GM12872 (cell line): Measurements from ENCODE around the gene ZNF775.
A peak's percentile ranks its signal among the peaks of the same experiment; 100 is the strongest.

Source experiments
- TF ChIP-seq, protein P1 (sequence below): IDR thresholded peaks from 3 replicates; pipeline ENCODE4 v1.5.1; 2011; ENCODE audit warnings: low read depth, mild to moderate bottlenecking, low read length, moderate library complexity; ENCODE audit not compliant: insufficient read depth

ZNF775 gene

DNA sequence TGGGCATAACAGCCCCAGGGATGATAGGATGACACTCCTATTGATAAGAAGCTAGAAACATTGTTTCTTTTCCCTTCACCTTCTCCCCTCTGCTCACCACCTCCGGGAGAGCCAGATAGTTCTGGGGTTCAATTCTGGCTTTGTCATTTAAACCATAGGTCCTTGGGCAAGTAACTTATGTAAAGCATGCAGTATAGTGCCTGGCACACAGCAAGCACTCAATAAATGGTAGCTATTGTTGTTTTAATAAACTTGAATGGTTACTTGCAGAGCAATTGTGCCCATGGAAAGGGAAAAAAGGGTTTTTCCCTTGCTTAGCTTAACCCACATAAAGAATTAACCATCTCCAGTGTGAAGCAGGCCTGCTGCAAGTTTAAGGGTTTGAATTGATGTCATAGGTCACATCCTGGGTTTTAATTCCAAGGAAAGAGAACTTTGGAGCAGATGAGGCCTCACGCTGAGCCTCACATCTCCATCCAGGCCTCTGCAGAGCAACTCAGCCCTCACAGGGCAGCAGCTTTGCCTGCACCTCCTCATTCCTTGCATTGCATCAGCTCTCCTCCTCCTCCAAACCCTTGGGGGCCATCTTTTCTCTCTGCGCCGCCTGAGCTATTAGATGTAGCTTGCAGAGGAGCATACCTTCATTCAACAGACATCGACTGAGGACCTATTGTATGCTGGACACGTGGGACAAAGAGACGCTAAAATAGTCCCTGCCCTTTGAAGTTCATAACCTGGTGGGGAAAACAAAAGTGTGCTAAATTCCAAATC is 22.9 kb downstream of the ZNF775 start:
- TF ChIP-seq, protein P1, sequence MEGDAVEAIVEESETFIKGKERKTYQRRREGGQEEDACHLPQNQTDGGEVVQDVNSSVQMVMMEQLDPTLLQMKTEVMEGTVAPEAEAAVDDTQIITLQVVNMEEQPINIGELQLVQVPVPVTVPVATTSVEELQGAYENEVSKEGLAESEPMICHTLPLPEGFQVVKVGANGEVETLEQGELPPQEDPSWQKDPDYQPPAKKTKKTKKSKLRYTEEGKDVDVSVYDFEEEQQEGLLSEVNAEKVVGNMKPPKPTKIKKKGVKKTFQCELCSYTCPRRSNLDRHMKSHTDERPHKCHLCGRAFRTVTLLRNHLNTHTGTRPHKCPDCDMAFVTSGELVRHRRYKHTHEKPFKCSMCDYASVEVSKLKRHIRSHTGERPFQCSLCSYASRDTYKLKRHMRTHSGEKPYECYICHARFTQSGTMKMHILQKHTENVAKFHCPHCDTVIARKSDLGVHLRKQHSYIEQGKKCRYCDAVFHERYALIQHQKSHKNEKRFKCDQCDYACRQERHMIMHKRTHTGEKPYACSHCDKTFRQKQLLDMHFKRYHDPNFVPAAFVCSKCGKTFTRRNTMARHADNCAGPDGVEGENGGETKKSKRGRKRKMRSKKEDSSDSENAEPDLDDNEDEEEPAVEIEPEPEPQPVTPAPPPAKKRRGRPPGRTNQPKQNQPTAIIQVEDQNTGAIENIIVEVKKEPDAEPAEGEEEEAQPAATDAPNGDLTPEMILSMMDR = no peak

DNA sequence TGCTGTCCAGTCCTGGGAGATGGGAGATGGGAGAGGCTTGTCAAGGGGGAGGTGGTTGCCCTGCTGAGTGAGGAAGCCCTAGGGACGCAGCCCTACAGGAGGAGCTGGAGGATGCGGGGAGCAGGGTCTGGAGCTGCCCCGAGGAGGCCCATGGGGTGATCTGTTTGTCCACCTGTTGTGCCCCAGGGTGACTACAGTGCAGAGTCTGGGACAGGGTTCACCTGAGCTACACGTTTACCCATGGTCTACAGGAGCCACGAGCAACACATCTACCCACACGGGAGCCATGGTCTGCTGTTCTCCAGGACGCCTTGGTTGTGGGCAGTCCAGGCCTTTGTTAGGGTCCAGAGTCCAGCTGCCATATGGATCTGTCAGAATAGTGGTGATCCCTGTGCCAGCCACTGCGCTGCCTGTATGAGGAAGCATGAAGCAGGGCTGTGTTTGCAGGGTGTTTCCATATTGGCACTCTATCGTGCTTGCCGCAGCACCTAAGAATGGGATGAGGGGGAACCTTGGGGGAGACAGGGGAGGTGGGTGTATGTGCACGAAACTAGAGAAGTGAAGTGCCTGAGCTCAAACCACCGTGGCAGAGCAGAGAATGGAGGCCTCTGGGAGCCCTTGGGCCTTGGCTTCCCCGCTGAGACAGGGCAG is 23.7 kb downstream of the ZNF775 start:
- TF ChIP-seq, protein P1 = no peak

DNA sequence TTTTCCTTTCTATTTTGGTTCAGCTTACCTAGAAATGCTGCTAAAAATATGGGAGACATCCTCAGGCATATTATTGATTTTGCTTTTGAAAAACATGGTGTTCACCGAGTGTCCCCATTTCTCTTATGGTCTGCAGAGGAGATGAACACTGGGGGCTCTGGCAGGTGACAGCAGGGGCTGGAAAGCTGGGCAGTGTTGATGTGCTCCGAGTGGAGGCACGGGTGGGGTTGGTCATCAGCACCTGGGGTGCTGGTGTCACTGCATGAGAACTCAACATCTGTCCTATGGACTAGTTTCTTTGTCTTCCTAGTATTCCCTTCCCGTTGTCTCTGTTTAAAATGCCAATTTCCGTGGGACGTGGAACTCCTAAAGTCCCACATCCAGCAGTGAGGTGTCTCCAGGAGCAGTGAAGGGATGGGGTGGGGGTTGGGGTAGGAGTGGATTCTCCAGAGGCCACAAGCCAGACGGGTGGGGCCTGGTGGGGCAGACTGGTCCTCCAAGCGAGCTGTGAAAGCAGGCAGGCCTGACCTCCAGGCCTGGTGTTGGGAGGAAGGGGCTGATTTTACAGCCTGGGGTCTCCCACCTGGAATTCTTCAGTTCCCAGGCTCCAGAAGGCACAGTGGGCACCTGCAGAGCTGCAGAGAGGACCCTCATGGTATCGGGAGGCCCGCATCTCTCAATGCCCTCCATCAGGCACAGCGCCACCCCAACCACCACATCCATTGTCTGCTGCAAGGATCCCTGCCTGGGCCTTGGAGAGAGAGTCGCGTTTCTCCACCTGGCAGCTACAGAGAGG is 24.4 kb downstream of the ZNF775 start:
- TF ChIP-seq, protein P1 = no peak

DNA sequence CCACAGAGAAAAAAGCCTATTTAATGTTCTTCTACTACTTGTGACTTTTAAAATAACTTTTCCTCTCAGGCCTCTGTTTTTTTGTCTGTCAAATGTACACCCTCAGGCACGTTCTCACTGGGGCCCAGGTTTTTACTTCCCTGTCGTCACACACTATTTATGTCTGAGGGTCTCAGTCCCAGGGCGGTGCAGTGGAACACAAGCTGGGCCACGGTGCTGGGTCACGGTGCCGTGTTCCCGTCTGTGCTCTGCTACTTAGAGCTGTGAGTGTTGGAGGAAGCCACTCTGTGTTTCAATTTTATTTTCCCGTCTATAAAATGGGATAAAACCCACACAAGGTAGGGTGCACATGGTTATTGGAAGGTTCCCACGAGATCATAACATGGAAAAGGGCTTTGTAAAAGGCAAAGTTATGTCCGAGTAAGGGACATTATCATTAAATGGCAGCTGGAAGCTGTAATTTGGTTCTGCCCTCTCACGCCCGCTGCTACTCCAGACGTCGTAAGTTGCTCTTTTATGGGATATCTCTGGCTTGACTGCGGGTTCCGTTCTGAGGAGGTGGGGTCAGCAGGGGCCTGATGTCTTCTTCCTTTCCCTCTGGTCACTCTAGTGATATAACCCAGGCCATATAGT is 25.2 kb downstream of the ZNF775 start:
- TF ChIP-seq, protein P1 = no peak

DNA sequence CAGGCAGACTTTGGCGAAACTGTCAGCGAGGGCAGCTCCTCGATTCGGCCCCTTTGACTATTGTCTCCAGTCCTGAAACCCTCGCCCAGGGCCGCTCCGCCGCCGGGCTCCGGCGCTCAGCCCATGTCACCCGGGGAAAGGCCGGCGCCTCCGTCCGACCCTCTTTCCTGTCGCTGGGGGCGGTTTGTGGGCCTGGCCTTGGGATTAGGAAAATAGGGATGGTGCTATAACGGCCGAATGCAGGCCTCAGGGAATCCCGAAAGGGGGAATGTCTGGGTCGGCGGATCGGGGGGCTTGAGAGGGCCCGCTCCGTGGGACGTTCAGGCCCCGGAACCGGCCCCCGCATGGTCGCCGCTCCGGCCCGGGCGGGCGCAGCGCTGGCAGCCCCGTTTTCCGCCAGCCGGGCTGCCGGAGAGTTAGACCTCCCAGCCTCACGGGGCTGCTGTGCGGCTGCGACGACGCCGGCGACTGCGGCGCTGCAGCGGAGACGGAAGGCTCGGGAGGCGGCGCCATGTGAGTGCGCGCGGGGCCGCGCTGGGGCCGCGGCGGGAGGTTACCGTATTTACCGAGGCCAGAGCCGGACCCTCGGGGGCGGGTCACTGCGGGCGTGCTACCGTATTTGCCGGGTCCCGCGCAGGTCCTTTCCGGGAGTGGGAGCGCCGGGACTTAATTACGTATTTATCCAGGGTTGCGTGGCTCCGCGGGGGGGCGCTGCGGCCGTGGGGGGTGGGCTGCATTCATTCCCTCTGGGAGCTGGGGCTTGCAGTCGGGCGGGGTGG is 25.9 kb downstream of the ZNF775 start:
- TF ChIP-seq, protein P1 = peak; percentile 22; the same call in 1 of the 3 replicates

DNA sequence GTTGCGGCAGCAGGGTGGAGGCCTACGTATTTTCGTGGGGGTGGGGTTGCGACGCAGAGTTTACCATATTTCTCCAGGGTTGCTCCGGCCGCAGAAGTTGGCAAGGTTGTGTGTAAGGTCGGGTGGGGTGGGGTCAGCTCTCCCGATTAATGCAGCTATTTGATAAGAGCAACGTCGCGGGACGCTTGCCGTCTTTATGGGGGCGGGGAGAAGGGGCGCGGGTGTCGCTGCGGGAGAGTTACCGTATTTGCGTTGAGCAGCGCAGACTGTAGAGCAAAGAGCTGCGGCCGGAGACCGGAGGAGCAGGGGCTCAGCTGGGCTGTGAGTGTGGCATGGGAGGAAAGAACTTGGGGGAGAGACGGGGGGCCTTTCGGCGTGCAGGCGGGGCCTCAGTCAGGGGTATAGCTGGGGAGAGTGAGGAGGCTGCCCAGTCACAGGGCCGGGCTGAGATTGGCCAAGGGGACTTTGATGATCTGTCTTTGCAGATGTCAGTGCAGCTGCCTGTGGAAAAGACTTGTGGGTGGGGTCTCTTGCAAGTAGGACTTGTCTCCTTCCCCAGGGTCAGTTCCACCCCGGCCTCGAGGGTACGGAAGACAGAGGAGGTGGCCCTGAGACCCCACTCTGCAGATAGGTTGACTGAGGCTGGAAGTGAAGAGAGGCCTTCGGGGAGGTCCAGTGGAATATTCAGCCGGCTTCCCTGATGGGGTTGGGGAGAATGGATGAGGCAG is 26.6 kb downstream of the ZNF775 start:
- TF ChIP-seq, protein P1 = no peak
